Hematopoietic multipotent progenitor cell treated with erythropoietin and hydrocortisone succinate and interleukin-3 and kit ligand, for 4 days (in vitro differentiated cells): ENCODE results near the gene IQCH.
A peak's percentile ranks its signal among the peaks of the same experiment; 100 is the strongest.
"Not testable (repeated sequence)": the region's sequence is repeated elsewhere in the genome, so short reads cannot be mapped to it uniquely, and the experiment has no call there.

ENCODE experiments used
- DNase-seq: peaks from one replicate; pipeline ENCODE4 v3.0.0-alpha.2; 2015

Gene IQCH

DNA sequence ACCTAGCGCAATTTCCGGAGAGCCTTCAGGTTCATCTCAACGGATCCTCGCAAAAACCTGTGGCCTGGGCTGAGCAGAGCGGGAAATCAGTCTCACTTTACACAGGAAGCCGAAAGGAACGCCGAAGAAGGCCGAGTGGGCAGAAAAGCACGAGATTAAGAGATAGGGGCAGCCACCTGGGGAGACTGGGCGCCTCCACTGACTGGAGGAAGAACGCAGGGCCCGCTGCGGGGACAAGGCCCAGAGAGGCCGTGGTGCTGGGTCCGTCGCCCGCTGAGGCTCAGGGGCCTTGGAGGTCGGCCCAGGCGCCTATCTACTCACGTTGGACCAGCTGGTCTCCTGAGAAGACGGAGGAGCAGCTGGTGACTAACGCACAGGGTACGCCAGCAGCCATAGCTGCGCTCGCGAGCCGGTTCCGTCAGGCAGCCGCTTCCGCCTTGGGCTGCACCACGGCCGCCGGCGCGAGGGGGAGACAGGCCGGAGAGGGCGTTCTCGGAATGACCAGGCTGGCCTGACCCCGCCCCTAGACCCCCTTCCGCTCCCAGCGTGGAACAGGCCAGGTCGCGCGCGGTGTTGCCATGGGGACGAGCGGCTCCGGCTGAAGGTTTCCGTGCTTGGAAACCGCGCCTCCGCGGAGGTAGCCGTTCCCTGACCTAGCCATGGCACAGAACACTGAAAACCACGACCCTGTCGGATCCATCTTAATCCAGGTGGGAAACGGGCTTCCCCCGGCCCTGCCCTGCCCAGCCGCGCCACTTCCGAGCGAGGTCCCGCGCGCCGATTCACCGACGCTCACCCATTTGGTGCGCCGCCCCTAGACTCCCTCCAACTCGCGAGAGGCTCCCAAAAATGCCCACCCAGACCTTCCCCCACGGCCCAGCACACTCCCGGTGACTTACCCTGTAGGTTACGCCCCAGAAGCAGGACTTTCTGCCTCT is at the start of gene IQCH, which contains the start of gene AAGAB:
TSS of gene IQCH (plus strand) at position 549 of the 938 bp plus-strand sequence. CDS start at position 660, 111 bp downstream.
TSS of gene AAGAB (minus strand) at position 424 of the 938 bp plus-strand sequence. CDS start at position 394, 30 bp downstream.
- peak; percentile 98 for DNase-seq

DNA sequence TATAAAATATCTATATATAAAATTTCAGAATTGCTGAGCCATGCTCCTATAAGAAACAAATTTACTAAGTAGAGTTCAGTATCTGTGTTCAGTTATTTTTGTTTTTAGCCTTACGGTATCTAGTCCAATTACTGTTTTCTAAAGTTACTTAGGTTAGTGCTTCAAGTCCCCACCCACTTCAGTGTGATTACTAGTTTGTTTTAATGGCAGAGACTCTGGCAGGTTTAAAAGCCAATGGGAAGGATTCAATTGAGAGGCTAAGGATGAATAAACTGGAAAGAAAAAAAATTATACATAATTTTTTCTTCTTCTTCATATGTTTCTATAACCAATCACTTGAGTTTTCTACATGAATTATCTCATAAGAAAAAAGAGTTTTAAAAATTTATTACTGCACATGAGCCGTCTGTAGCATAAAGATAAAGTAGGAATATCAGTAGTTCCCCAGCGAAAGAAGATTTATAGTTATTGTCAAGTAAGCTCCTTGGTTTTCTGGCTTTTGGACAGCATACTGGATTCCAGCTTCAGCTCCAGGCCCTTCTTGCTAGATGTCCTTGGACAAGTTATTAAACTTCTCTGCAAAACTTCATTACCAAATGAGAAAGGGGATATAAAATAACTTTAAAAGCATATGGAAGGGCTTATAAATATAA is 46.9 kb upstream of the IQCH start:
- peak; percentile 42 for DNase-seq

DNA sequence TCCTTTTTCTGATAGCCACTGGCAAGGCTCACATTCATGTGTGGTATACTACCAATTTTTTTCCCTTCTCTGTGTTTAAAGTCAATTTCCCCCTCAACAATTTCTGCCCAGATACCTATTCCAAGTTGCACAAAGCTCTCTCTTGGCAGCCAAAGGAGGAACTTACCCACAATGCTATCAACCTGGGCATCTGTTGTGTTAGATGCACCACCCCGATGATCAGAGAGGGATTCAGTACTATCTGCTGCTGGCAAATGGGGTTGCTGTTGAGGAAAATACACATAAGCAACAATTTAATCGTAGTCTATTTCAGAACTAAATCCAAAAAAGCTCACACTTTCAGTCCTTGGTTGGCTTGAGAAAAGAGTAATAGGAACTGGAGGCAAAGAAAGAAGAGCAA is 46.2 kb upstream of the IQCH start:
- DNase-seq = peak; percentile 73

DNA sequence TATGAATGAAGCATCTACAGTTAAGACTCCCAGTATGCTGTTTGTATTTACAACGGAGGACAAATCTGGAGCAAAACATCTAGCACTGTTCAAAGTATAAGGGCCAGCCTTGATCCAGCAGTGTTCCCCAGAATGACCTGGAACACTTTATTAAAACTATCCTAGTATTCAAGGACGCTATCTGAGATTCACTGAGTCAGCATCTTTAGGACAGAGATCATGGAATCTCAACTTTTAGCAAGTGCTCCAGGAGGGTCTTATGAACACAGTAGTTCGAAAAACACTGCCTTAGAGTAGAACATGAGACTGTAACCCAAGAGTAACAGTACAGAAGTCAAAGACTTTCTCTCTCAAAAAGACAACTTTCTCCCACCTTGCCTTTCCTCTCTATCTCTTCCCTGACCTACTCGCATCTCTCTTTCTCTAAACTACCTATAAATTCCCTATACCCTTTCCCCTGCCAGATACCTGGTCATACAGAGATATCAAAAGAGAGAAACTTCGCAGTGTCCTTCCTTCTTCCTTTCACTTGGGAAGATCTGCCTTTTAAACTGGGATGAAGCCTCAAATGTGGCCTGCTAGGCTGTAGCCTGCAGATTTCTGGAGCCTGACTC is 43.9 kb upstream of the IQCH start:
- no peak for DNase-seq

DNA sequence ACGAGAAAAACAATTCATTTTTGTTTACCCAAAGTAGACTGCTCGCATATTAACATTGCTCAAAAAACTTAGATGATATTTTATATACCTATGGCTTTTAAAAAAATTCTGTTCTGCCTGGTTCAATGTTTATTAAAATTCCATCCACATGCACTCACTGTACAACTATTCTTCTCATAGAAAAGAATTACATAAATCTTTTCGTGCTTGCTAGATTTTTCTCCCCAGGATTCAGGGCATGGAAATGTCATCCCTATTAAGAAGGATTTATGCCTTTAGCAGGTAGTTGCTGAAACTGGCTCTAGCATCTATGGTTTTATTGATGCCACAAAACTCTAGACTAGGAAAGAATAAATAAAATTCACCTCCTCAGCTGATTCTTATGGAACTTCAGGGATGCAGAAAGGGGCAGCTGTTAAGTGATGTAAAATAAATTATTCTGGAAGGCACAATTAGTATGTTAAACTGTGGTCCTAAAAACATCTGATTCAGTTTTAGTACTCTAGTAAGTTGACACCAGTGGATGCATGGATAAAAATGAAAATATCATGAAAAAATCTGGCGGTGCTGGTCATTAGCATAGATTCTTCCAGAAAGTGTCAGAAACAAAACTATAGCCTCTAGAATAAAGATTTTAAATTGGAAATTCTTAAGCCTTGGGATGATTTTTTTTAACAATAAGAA is 41.8 kb upstream of the IQCH start:
- no peak for DNase-seq

DNA sequence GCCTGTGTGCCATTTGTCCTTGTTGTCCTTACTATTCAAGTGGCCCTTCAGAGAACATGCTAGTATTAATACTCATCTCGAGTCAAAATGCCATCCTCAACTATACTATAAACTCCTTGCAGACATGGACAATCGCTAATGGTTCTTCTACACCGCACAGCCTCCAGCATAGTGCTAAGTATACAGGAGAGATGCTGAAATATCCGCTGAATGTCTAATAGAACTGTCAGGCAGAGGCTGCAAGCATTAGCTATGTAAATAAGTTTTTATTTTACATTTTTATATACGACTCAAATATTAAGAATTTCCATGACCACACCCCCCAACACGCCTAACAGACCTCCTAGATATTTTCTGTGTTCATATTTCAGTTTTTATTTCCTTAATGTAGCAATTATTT is 39.5 kb upstream of the IQCH start:
- DNase-seq = no peak

DNA sequence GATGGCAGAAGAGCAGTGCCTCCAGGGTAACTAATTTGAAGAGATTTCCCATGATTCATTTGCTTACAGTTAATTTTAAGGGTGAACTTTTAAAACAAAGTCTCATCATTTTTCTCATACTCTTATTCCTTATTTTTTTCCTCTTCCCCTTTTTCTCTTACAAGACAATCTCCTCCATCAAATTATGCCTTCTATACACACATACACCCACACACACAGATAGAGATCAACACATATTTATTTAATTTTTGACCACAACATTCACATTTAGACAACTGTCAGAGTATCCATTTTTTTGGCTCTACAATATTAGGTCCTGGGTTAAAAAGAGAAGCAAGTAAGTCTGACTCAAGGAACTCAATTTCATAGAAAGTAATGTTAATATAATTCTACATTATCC is 37.7 kb upstream of the IQCH start:
- peak; percentile 12 for DNase-seq

DNA sequence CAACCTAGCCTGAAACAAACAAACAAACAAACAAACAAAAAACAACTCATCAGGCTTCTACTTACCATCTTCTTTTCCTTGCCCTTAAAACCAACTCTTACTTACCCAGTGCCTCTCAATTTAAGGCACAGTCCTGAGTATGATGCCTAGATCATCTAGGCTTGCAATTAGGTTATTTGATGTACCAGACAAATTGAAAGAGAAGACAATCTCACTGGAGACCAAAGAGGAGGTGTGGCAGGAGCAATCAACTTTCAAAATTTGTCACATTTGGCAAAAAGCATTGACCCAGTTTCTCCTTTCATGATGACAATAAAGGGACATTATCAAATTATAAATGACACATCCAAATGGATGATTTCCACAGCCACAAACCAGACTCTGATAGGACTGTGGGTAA is 36.2 kb upstream of the IQCH start:
- no peak for DNase-seq

DNA sequence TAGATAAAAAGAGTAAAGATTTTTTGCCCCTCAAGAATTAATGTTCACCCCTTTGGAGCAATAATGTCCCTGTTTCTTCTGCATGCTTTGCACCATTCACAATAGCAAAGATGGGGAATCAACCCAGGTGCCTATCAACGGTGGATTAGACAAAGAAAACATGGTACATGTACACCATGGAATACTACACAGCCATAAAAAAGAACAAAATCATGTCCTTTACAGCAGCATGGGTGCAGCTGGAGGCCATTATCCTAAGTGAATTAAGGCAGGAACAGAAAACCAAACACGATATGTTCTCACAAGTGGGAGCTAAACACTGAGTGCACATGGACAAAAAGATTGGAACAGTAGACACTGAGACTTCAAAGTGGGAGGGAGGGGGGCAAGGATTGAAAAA is 35.3 kb upstream of the IQCH start:
- DNase-seq = no peak

DNA sequence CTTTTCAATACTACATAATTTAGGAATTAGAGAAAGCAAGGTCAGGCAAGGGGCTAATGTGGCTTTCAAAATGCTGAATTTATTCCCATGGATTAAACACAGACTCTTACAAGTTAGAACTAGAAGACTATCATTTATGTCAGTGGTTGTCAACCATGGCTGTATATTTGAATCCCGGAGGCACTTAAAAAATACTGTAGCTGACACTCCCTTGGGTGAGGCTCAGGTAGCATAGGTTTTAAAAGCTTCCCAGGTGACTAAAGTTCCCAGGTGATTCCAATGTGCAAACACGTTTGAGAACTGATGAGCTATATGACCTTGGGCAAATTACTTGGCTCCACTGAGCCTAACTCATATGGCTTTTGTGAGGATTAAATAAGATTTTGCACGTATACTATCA is 29.7 kb upstream of the IQCH start:
- DNase-seq = no peak

DNA sequence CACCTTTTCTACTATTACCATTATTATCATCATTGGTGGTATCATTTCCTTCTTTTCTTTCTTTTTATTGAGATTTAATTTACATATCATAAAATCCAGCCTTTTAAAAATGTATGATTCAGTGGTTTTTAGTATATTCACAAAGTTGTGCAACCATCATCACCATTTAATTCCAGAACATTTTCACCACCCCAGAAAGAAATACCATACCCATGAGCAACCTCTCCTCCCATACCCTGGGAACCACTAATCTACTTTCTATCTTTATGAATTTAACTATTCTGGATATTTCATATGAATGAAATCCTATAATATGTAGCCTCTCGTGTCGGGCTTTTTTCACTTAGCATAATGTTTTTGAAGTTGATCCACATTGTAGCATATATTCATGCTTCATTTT is 29.2 kb upstream of the IQCH start:
- DNase-seq = no peak

DNA sequence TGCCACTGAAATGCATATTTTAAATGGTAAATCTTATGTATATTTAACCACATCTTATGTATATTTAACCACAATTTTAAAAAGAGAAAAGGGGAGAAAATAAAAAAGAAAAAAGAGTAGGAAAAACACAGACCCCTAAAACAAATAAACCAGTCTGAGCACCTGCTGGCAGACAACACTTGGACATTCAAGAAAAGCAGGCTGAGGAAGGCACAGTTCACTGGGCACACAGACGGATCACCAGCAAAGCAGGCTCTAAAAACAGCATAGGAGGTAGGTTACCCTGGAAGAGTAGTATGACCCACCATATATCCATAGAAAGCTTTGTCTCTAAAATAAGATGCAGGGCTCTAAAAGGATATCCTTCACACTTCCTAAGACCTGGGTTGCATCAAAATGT is 27.2 kb upstream of the IQCH start:
- no peak for DNase-seq

DNA sequence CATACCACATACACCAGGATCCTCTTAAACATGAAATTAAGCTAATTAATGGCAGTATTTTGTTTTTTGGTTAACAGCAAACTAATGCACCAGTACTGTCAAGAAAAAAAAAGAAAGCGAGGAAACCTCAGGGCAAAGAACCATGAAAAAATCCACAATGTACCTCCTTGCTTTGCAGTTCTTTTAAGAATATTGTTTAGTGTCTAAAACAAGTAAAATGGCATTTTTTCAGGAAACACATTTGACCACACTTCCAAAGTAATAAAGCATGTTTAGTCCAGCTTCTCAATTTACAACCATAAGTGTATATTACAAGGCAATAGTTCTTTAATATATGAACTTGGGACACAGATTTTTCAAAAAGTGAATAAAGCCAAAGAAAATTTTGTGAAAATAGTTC is 26.7 kb upstream of the IQCH start:
- peak; percentile 20 for DNase-seq

DNA sequence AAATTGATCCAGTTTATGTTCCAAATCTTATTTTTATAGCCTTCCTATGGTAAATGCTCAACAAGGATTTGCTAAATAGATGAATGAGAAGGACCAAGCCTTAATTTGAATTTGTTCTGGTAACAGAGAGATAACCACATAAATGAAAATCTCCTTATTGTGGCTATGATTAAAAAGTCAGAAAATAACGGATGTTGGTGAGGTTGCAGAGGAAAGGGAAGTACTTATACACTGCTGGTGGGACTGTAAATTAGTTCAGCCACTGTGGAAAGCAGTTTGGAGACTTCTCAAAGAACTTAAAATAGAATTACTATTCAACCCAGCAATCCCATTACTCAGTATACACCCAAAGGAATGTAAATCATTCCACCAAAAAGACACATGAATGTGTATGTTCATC is 26.3 kb upstream of the IQCH start:
- DNase-seq = peak; percentile 61

DNA sequence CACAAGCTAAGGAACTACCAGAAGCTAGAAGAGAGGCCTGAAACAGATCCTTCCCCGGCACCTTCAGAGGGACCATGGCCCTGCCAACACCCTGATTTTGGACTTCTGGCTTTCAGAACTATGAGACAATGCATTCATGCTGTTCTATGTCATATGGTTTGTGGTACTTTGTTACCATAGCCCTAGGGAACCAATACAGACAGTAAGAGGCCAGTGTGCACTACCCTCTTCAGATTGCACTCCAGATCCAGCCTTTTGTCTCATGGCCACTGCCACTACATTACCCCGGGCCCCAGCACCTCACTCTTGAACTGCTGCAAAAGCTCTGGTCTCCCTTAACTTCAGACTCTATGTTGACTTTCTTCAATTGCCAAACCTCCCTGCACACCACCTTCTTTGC is 24.1 kb upstream of the IQCH start:
- no peak for DNase-seq

DNA sequence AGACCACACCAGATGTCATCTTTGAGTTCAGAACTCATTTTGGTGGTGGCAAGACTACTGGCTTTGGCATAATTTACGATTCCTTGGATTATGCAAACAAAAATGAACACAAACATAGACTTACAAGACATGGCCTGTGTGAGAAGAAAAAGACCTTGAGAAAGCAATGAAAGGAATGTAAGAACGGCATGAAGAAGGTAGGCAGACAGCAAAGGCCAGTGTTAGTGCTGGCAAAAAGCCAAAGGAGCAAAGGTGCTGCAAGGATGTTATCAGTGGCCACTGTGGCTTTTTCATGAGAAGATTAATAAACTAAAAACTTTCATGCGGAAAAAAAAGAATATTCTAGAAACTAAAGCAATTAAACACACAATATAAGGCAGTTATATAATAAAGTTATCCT is 22.0 kb upstream of the IQCH start:
- no peak for DNase-seq

DNA sequence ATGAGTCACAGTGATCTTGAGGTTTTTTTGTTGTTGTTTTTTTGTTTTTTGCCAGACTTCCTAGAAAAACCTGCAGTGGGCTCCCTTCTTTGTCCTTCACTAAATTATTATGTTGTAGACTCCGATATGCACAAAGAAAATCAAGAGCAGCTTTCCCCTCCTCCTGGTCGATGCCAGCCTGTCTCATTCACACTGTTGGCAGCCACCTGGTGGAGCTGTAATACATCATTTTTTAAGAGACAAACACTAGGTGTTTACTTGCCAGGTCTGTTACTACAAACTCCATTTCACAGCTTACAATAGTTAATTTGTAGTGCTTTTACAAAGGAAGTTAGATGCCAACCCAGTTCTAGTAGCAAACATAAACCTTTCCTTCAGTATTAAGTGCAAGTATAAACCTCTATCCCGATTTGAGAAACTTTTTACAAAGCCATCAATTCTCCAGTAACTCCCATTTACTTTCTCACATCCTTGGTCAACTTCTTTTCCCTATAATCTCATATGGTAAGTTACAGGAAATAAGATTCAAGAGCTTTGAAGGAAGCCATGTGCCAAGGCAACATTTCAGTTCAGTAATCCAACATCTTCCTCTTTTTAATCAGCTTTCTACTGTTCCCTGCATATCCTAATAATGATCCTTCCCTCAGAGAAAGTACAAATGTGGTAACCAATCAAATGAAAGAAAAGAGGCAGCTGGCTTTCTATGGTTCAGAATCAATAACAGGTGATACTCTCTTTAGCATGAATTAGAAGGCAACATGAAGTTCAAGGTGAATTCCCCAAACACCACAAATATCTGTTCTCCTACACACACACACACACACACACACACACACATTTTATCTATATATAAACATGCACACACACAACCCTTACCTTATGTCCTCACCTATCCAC is 14.1 kb upstream of the IQCH start:
- peak; percentile 33 for DNase-seq

DNA sequence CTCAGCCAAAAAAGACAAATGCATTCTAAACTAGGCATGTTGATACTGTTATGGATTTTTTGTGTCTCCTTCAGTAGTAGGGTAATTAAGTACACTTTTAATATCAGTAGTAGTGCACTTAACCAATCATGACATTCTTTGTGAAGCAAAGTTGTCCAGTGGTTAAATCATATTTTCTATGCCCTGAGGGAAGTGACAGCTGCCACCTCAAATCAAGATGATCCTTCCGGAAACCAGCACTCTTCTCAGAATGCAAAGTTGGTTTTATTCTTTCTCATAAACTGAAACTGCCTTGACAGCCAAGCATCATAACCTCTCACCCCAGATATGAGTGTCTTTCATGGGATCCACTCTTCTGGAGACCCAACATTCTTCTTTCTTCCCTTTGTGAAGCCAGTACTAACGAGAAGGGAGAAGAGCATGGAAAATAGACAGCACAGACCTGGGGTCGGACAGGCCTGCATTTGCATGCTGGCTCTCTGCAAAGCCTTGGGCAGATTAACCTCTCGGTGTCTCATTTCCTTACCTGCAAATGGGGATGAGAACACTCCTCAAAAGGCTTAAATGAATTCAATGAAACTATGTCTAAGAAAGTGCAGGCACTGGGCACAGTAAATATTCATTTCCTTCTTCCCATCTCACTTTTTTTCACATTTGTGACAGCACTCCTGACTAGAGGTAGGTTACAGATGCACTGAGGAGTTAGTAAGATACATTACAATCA is 13.3 kb upstream of the IQCH start:
- no peak for DNase-seq

DNA sequence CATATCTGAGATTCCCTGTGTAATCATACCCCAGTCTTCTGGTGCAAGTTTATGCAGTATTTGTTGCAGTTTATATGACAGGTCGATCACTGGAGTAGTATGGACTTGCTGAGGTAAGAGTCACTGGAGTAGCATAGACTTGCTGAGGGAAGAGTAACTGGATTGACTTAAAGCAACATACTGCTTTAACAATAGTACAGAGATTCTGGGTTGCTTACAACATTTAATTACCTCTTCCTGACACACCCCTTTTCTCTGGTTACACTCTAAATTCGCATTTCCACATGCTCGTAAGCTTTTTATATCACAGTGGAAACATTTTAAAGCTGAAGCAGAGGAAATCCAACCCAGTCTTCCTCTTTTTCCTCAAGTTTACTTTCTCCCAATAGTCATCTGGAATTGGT is 11.9 kb upstream of the IQCH start:
- DNase-seq = peak; percentile 35

DNA sequence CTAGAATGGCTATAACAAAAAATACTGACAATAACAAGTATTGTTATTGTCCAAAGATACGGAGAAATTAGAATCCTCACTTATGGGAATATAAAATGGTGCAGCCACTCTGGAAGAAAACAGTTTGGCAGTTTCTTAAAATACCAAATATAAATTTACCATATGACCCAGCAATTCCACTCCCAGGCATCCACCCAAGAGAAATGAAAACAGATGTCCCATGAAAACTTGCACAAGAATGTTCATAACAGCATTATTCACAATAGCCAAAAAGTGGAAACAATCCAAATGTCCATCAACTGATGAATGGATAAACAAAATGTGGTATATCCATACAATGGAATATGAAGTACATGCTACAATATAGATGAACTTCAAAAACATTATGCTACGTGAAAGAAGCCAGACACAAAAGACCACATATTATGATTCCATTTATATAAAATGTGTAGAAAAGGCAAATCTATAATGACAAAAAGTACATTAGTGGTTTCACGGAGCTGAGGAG is 9.6 kb upstream of the IQCH start:
- no peak for DNase-seq

DNA sequence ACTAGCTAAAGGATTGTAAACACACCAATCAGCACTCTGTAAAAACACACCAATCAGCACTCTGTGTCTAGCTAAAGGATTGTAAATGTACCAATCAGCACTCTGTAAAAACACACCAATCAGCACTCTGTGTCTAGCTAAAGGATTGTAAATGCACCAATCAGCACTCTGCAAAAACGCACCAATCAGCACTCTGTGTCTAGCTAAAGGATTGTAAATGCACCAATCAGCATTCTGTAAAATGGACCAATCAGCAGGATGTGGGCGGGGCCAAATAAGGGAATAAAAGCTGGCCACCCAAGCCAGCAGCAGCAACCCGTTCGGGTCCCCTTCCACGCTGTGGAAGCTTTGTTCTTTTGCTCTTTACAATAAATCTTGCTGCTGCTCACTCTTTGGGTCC is 8.0 kb upstream of the IQCH start:
- not testable (repeated sequence) for DNase-seq
